ENCODE data around the gene WDR90.

- TF ChIP-seq CTCF (IDR thresholded peaks at IDR 0.05) (no peak), POLR2A (IDR thresholded peaks at IDR 0.05) (no peak)
These were observed 16.5 kb upstream of the WDR90 start for GRCh38 chr16:632486-633335.
